Mucosa of descending colon (tissue), 3 donors: ENCODE data around the gene NEURL4. TPM values are rescaled to one million over a fixed set of nuclear protein-coding genes. Genes with fewer than 3 reads are reported as not detected.
"Not testable (repeated sequence)": the region's sequence is repeated elsewhere in the genome, so short reads cannot be mapped to it uniquely, and the experiment has no call there.

Experiments used
- ATAC-seq: fragments of 200-7000 bp; cut with Tn5 transposase; one replicate; pipeline ENCODE4 v1.9.1; 2020; ENCODE audit warnings: mild to moderate bottlenecking, moderate library complexity
- DNase-seq, 3 donors: peaks; one replicate each; pipeline ENCODE4 v3.0.0-alpha.2; 2020
- H3K36me3 ChIP-seq: fragments of 200-600 bp; one replicate; pipeline ENCODE4 v1.8.0; 2021; ENCODE audit warnings: low read depth, mild to moderate bottlenecking
- H3K4me1 ChIP-seq: fragments of 200-600 bp; one replicate; pipeline ENCODE4 v1.8.0; 2021; ENCODE audit warnings: low read depth, mild to moderate bottlenecking
- H3K4me3 ChIP-seq: fragments of 200-600 bp; one replicate; pipeline ENCODE4 v1.8.0; 2021; ENCODE audit warnings: mild to moderate bottlenecking
- H3K9me3 ChIP-seq: fragments of 200-600 bp; one replicate; pipeline ENCODE4 v1.8.0; 2021; ENCODE audit warnings: mild to moderate bottlenecking
- intact Hi-C, 2 donors: fragments of 100-400 bp; cut with DNase I in 1 of 2; cut with micrococcal nuclease in 1 of 2; formaldehyde crosslinking; loops; one replicate each; pipeline versions ENCODE4 v1.11.0 to v1.11.1; 2022; cut with DNase I, micrococcal nuclease
- total RNA-seq, 3 donors: library from RNA; stranded (reverse); fragmentation: NEBNext Ultra II Directional in 2 of 3; extraction: Animal tissue kit (Norgen Biotek cat#: 25700) in 2 of 3; gene quantifications; one replicate each; pipeline versions ENCODE4 v1.2.1 to v1.2.4, GENCODE V29; 2021 to 2023
- TF ChIP-seq, protein P1 (sequence below): fragments of 200-600 bp; IDR thresholded peaks from one replicate; pipeline ENCODE4 v1.8.0; 2022; ENCODE audit warnings: antibody characterized with exemption, mild to moderate bottlenecking
- donor health status: DM: no; HTN: no; CAD: no; lungs with moderate emphysema.
- donor health status: DM: no; HTN: no; CAD: no.
- donor health status: DM: no; HTN: yes; CAD: no.

NEURL4 gene
- total RNA-seq, 3 donors from 2014 or later = 39.0 to 59.1 (median 44.9) TPM

DNA sequence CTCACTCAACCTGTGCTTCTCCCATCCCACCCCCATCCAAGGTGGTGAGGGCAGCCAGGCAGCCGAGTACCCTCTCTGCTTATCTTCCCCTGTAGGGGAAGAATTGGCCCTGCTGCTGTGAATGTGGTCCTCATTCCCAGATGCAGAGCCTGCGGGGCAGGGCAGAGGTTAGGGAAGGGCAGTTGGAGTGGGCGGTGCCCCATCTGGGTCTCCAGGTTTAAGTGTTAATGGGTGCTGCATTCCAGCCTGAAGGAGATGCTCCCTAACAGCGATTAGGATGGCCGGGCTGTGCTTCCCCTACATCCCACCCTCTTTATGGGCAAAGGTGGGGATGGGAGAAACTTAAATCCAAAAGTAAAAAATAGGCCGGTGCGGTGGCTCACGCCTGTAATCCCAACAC, 37.9 kb upstream of the NEURL4 start:
- DNase-seq (no peak), ATAC-seq (no peak)
- TF ChIP-seq, protein P1, sequence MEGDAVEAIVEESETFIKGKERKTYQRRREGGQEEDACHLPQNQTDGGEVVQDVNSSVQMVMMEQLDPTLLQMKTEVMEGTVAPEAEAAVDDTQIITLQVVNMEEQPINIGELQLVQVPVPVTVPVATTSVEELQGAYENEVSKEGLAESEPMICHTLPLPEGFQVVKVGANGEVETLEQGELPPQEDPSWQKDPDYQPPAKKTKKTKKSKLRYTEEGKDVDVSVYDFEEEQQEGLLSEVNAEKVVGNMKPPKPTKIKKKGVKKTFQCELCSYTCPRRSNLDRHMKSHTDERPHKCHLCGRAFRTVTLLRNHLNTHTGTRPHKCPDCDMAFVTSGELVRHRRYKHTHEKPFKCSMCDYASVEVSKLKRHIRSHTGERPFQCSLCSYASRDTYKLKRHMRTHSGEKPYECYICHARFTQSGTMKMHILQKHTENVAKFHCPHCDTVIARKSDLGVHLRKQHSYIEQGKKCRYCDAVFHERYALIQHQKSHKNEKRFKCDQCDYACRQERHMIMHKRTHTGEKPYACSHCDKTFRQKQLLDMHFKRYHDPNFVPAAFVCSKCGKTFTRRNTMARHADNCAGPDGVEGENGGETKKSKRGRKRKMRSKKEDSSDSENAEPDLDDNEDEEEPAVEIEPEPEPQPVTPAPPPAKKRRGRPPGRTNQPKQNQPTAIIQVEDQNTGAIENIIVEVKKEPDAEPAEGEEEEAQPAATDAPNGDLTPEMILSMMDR = no peak
- Histone ChIP-seq H3K4me3 (no peak overlapping the region), H3K36me3 (no peaks in the 10 kb centered on the region), H3K9me3 (no peaks in the 10 kb centered on the region), H3K4me1 (no peaks in the 10 kb centered on the region)
- intact Hi-C loops = no loop called here

DNA sequence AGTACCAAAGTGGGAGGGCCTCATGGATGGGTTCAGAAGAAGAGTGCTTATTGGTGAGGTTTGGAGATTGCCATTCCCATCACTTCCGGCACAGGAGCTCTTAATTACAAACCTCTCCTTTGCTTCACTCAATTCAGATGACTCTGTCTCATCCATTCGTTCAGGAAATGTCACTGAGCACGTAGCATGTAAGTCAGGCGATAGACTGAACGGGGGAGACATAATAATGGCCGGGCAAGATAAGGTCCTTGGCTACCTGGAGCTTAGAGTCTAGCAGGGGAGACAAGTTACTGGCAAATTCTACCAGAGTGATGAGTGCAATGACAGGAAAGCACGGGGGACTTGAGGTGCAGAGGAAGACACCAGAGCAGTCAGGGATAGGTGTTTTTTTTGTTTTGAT, 36.8 kb upstream of the NEURL4 start:
- H3K4me1 ChIP-seq, intact Hi-C loops, H3K4me3 ChIP-seq, DNase-seq, ATAC-seq, H3K36me3 ChIP-seq, H3K9me3 ChIP-seq: not testable (repeated sequence)

DNA sequence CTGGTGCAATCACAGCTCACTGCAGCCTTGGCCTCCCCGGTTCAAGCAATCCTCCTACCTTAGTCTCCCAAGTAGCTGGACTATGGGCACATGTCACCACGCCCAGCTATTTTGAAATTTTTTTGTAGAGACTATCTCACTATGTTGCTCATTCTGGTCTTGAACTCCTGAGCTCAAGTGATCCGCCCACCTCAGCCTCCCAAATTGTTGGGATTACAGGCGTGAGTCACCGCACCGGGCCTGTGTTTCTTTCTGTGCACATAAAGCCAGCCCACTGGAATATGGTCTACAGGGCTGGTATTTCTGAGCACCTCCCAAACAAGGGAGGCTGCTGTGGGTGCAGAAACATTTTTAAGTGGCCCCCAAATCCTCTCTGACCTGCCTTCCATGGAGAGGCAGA, 34.2 kb upstream of the NEURL4 start:
- no peaks in the 10 kb centered on the region for H3K4me1 ChIP-seq
- no peaks in the 10 kb centered on the region for H3K36me3 ChIP-seq
- no peak overlapping the region for H3K4me3 ChIP-seq
- ATAC-seq = no peak
- no peak for DNase-seq
- TF ChIP-seq, protein P1 = no peak
- intact Hi-C loops = no loop called here
- no peaks in the 10 kb centered on the region for H3K9me3 ChIP-seq

DNA sequence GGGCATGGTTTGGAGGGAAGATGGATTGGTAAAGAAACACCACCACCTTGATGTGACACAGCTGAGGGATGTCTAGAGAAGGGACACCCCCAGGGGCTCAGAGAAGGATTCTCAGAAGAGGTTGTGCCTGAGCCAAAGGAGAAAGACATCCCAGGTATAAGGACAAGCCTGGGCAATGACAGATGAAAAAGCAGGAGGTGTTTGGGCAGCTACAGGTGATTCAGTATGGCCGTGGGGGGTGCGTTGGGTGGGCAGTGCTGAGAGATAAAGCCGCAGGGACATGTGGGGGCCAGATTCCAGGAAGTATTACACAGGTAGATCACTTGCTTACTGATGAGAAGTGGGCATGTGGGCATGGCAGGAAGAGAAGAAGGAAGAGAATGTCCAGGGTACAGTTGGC, 32.8 kb upstream of the NEURL4 start:
- no peaks in the 10 kb centered on the region for H3K4me1 ChIP-seq
- no peaks in the 10 kb centered on the region for H3K36me3 ChIP-seq
- ATAC-seq (no peak), DNase-seq (no peak)
- TF ChIP-seq, protein P1 = no peak
- H3K9me3 ChIP-seq = no peaks in the 10 kb centered on the region
- H3K4me3 ChIP-seq = no peak overlapping the region
- intact Hi-C loops = no loop called here

DNA sequence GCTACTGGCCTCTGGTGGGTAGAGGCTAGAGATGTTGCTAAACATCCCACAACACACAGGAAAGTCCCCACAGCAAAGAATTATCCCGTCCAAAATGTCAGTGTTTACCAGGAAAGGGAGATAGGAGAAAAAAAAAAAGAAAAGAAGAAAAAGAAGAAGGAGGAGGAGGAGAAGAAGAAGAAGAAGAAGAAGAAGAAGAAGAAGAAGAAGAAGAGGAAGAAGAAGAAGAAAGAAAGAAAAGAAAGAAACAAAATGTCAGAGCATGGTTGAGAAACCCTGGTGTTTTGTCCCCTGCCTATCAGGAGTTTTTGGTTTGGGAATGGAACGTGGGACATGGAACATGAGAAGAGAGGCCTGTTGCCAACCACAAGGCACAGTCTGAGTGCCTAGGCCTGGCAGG, 28.2 kb upstream of the NEURL4 start:
- Histone ChIP-seq H3K4me3 (no peak overlapping the region), H3K36me3 (no peaks in the 10 kb centered on the region), H3K9me3 (no peaks in the 10 kb centered on the region), H3K4me1 (peaks cover 18% of the 10 kb centered on the region)
- TF ChIP-seq, protein P1 = no peak
- DNase-seq = no peak
- intact Hi-C loops = no loop called here
- ATAC-seq = no peak

DNA sequence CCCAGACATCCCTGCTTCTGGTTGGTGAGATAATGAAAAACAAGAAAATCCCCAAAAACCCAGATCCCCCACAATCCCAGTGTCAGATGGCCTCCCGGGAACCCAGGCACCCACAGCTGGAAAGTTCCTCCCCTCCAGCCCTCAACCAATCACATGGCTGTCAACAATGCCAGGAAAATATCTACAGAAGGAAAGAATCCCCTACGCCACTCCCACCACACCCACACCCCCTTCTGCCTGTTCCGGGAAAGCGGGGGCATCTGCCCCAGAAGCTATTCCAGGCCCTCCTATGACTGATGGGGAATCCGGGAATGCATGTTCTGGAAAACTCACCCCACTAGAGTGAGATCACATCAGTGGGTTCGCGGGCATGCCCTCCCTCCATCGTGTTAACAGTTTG, 27.6 kb upstream of the NEURL4 start:
- Histone ChIP-seq H3K9me3 (no peaks in the 10 kb centered on the region), H3K4me3 (no peak overlapping the region), H3K4me1 (peaks cover 19% of the 10 kb centered on the region), H3K36me3 (no peaks in the 10 kb centered on the region)
- intact Hi-C loops = no loop called here
- no peak for ATAC-seq
- TF ChIP-seq, protein P1 = no peak
- peak in 2 of 3 donors; percentile 12 to 61 for DNase-seq
